ENCODE data around the gene KRT75.

Gene KRT75

DNA sequence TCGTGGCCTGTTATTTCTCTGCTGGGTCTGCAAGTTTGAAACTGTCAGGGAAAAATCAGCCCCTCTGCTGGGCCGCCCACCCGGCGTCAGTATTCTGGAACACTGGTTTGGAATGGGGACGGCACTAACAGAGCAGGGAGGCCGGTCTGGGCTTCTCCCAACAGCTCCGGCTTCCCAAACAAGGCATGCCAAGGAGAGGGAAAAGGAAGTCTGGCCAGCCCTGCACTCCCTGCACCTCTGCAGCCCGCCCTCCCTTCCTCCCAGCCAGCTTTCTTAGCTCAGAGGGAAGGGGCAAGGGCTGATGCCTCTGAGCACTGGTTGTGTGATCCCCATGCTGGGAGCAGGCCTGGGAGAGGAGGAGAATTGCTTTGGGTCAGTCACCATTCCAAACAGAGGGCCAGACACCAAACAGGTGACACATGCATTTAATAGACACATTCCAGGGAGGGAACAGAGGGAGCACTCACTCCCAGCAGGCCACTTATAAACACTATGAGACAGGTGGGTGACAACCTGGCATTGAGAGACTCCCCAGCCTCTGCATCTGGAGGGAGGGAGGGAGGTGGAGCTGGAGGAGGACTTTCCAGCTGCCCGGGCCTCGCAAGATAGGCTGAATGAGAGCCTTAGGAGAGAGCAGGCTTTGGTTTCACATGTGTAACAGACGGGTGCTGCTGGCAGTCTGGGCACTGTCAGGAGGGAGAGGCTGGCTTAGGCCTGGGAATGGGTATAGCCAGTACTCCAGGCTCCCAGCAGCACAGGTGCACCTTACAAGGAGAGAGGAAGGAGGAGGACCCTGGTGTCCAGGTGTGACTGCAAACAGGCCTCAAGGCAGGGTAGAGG is 10.3 kb downstream of the KRT75 start:
- TF ChIP-seq EZH2phosphoT487 (IDR thresholded peaks at IDR 0.05; ENCODE audit: borderline replicate concordance, low read length), result no peak
- TF ChIP-seq, protein P1, sequence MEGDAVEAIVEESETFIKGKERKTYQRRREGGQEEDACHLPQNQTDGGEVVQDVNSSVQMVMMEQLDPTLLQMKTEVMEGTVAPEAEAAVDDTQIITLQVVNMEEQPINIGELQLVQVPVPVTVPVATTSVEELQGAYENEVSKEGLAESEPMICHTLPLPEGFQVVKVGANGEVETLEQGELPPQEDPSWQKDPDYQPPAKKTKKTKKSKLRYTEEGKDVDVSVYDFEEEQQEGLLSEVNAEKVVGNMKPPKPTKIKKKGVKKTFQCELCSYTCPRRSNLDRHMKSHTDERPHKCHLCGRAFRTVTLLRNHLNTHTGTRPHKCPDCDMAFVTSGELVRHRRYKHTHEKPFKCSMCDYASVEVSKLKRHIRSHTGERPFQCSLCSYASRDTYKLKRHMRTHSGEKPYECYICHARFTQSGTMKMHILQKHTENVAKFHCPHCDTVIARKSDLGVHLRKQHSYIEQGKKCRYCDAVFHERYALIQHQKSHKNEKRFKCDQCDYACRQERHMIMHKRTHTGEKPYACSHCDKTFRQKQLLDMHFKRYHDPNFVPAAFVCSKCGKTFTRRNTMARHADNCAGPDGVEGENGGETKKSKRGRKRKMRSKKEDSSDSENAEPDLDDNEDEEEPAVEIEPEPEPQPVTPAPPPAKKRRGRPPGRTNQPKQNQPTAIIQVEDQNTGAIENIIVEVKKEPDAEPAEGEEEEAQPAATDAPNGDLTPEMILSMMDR (IDR thresholded peaks at IDR 0.05; ENCODE audit: low read depth, low read length, poor library complexity, severe bottlenecking), result no peak
- no peaks in the 10 kb centered on the region for H3F3A ChIP-seq (ENCODE audit: control insufficient read depth, insufficient read depth)
- H3K4me1 ChIP-seq (ENCODE audit: control insufficient read depth, low read length), result no peaks in the 10 kb centered on the region
- H3K4me2 ChIP-seq (ENCODE audit: low read length), result no peak overlapping the region
- no peak overlapping the region for H3K27ac ChIP-seq (ENCODE audit: low read depth, low read length)
- H4K20me1 ChIP-seq (ENCODE audit: control insufficient read depth, insufficient read depth, low read depth, low read length), result no peaks in the 10 kb centered on the region
- H3K4me3 ChIP-seq (ENCODE audit: low read length), result no peak overlapping the region
- no peaks in the 10 kb centered on the region for H3K9me2 ChIP-seq (replicated peaks; ENCODE audit: control insufficient read depth, low read length)
- no peaks in the 10 kb centered on the region for H3K79me2 ChIP-seq (ENCODE audit: control insufficient read depth, low read length)
- H3K36me3 ChIP-seq (ENCODE audit: control insufficient read depth, low read length), result no peaks in the 10 kb centered on the region
- 0 out of 2 replicates have a peak, but pooled peaks cover 6% of the 10 kb centered on the region for H3K27me3 ChIP-seq (ENCODE audit: control insufficient read depth, low read length)
- no peaks in the 10 kb centered on the region for H3K9me3 ChIP-seq (ENCODE audit: control insufficient read depth, insufficient read depth, low read length)

DNA sequence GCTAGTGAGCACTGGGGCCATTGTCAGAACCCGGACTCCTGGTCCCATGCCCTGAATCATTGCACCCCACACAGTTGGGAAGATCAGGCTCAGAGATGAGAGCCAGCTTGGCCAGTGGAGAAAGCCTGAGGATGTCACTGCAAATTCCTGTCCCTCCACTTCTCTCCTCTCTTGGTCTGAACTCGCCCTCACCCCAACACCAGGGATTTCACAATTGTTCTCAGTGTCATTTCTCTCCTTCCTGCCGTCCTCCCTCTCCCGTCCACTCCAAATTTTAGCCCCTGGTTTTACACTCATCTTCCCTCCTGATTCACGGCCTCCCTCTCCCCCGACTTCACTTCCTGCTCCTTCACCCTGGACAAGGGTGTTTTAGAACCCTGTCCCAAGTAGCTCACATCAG is 11.1 kb downstream of the KRT75 start:
- H3K27me3 ChIP-seq (ENCODE audit: control insufficient read depth, low read length), result 0 out of 2 replicates have a peak, but pooled peaks cover 6% of the 10 kb centered on the region
- TF ChIP-seq, protein P1 (IDR thresholded peaks at IDR 0.05; ENCODE audit: low read depth, low read length, poor library complexity, severe bottlenecking), result no peak
- TF ChIP-seq EZH2phosphoT487 (IDR thresholded peaks at IDR 0.05; ENCODE audit: borderline replicate concordance, low read length), result no peak

GRCh38 chr12:52419656-52420055 is 14.5 kb downstream of the KRT75 start:
- Histone ChIP-seq H3K27ac (ENCODE audit: low read depth, low read length) (no peak overlapping the region), H3K4me3 (ENCODE audit: low read length) (no peak overlapping the region), H3K9me3 (ENCODE audit: control insufficient read depth, insufficient read depth, low read length) (no peaks in the 10 kb centered on the region), H3K79me2 (ENCODE audit: control insufficient read depth, low read length) (no peaks in the 10 kb centered on the region), H3F3A (ENCODE audit: control insufficient read depth, insufficient read depth) (no peaks in the 10 kb centered on the region), H3K36me3 (ENCODE audit: control insufficient read depth, low read length) (no peaks in the 10 kb centered on the region), H3K4me1 (ENCODE audit: control insufficient read depth, low read length) (no peaks in the 10 kb centered on the region), H4K20me1 (ENCODE audit: control insufficient read depth, insufficient read depth, low read depth, low read length) (no peaks in the 10 kb centered on the region), H3K27me3 (ENCODE audit: control insufficient read depth, low read length) (0 out of 2 replicates have a peak, but pooled peaks cover 6% of the 10 kb centered on the region), H3K9me2 (replicated peaks; ENCODE audit: control insufficient read depth, low read length) (no peaks in the 10 kb centered on the region), H3K4me2 (ENCODE audit: low read length) (no peak overlapping the region)
- TF ChIP-seq EZH2phosphoT487 (IDR thresholded peaks at IDR 0.05; ENCODE audit: borderline replicate concordance, low read length), result no peak
- TF ChIP-seq, protein P1 (IDR thresholded peaks at IDR 0.05; ENCODE audit: low read depth, low read length, poor library complexity, severe bottlenecking), result no peak

More for the DNA sequence above, 11.1 kb downstream of the KRT75 start:
- no peaks in the 10 kb centered on the region for H3K9me2 ChIP-seq (replicated peaks; ENCODE audit: control insufficient read depth, low read length)
- no peak overlapping the region for H3K4me3 ChIP-seq (ENCODE audit: low read length)
- H3F3A ChIP-seq (ENCODE audit: control insufficient read depth, insufficient read depth), result no peaks in the 10 kb centered on the region
- no peaks in the 10 kb centered on the region for H3K9me3 ChIP-seq (ENCODE audit: control insufficient read depth, insufficient read depth, low read length)
- no peak overlapping the region for H3K4me2 ChIP-seq (ENCODE audit: low read length)
- no peak overlapping the region for H3K27ac ChIP-seq (ENCODE audit: low read depth, low read length)
- no peaks in the 10 kb centered on the region for H3K79me2 ChIP-seq (ENCODE audit: control insufficient read depth, low read length)
- no peaks in the 10 kb centered on the region for H4K20me1 ChIP-seq (ENCODE audit: control insufficient read depth, insufficient read depth, low read depth, low read length)
- H3K4me1 ChIP-seq (ENCODE audit: control insufficient read depth, low read length), result no peaks in the 10 kb centered on the region
- H3K36me3 ChIP-seq (ENCODE audit: control insufficient read depth, low read length), result no peaks in the 10 kb centered on the region
